Brain pericyte (primary cell): ENCODE data around the gene HAGHL.

ENCODE experiments used
- DNase-seq: peaks from one replicate; pipeline ENCODE4 v3.0.0-alpha.2; 2012; ENCODE audit warnings: low read depth, low spot score

The HAGHL gene

DNA sequence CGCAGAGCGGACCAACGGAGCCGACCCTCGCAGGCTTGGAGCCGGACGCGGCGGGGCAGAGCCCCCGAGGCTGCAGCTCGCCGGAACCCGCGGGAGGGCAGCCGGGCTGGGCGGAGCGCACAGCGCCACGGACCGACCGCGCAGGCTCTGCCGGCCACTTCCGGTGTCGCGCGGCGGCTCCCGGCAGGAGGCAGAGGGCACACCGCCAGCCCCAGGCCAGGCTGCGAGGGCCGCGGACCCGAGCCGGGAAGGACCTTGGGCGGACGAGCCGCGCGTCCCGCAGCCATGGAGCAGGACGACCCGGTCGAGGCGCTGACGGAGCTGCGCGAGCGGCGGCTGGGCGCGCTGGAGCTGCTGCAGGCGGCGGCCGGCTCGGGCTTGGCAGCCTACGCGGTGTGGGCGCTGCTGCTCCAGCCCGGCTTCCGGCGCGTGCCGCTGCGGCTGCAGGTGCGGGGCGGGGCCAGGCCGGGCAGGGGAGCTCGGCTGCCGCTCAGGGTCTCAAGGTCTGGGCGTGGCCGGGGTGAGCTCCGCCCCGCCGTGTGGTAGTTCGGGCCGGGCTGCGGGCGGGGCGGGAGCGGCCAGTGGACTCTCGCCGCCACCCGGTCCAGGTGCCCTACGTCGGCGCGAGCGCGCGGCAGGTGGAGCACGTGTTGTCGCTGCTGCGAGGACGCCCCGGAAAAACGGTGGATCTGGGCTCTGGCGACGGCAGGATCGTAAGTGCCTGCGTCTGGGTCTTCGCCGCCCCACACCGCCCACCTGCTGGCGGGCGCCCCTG is 5.7 kb upstream of the HAGHL start, which contains the start of gene ANTKMT:
Gene ANTKMT, plus strand, starts transcription at position 157 of the 775 bp plus-strand sequence. Its CDS starts 129 bp downstream, at position 286.
- no peak for DNase-seq

DNA sequence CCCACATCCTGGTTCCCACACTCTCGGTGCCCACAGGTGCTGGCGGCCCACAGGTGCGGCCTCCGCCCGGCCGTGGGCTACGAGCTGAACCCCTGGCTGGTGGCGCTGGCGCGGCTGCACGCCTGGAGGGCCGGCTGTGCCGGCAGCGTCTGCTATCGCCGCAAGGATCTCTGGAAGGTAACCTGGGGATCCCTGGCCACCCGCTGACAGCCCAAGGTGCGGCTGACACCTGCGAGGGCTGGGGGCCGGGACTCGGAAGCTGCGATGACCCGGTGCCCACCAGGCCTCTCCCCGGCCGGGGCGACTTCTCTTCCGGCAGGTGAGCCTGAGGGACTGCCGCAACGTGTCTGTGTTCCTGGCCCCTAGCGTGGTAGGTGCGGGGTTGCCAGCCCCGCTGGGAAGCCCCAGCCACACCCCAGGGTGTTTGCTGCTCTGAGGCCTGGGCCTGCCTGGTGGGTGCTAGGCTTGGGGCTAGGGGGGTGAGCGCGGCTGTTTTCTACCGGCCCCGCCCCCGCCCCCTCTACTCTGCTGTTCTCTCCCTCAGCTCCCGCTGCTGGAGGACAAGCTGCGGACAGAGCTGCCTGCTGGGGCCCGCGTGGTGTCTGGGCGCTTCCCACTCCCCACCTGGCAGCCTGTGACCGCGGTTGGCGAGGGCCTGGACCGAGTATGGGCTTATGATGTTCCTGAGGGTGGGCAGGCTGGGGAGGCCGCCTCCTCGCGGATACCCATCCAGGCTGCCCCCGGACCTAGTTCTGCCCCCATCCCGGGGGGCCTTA is 5.0 kb upstream of the HAGHL start:
- DNase-seq: no peak

DNA sequence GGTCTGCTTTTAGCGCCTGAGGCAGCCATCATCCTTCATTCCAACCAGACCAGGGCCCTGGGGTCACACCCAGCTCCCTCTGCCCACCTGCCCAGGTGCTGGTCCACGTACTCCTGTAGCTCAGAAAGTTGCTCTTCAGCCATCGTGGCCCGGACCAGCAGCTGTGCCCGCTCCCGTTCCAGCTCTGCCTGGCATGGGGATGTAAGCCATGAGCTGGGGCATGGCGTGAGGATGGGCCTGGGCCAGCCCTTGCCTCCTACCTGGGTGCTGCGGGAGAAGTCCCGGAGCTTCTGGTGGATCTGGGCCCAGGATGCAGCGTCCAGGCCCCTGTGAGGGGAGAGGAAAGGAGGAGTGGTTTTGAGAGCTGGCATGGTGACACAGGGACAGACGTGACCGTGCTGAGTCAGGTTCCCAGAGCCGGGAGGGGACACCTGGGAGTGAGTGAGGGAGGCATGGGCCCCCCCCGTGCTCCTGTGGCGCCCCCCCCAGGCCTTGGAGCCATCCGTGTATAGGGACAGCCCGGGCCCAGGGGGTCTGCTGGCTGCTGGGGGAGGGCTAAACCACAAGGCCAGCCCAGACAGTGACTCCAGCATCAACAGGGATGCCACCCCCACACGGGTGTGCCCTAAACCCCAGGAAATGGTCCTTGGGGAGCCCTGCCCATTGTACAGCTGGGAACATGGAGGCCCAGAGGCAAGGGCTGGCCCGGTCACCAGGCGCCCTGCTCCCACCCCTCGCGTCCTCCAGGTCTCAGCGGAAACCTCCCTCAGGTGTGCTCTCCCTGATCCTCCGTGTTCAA is 3.9 kb upstream of the HAGHL start:
- no peak for DNase-seq

DNA sequence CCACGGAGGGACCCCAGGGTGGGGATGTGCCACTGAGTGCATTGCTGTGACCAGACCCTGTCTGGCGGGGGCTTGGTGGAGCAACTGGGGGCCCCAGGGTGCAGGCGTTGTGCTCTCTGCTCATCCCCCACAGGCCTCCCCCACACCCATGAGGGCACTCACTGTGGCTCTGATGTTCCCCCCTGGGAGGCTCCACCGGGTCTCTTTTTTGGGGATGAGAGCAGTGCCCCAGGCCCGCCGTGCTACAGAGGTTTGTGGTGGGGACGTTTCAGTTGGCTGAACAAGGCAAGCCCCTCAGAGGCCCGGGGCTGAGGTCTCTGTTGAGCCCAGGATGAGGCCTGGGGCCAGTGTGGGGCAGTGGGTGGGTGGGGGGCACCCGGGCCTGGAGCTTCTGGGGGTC is 3.2 kb upstream of the HAGHL start:
- no peak for DNase-seq

DNA sequence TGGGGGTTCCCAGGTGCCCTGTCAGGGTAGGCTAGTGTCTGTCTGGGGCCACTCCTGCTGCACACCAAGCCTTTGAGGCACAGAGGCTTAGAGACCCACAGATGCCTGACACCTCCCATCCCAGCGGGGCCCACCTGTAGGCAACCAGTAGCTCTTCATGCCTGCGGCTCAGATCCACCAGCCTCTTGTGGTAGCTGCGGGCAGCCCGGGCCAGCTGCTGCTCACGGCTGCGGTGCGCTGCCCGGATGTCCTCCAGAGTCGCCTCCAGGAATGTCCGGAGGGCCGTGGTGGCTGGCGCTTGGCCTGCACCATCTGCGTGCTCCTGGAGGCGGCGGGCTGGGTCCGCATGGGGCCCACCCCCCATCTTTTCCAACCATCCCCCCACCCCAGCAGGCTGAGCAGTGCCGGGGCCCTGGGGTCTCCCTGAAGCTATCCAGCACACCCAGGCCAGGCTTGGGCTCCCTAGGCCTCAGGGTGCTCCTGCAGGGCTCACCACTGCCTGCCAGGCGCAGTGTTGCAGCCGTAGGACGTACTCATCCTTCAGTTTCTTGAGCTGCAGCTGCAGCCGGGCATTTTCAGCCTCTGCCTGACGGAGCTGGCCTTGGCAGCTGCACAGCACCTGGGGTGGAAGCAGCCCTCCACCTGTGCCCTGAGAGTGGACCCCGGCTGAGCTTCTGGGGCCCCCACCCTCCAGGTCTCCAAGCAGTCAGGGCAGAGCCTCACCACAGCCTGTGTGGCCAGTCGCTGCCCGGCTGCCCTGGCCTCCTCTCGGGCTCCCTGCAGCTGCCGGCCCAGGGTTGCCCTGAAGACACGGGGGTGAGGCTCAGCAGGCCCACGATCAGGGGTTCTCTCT is 2.5 kb upstream of the HAGHL start:
- DNase-seq: no peak

DNA sequence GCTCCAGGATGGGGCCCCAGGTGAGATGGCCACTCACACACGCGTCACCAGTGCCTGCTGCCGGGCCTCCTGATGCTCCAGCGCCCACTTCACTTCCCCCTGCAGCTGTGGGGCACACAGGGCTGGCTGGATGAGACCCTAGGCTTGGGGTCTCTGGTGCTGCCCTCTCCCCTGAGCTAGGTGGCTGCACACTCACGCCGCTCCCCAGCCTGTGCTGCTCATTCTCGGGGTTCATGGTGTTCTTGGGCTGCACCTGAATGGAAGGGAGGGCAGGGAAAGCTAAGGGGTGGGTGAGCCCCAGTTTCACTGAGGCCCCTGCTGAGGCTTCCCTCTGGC is 1.9 kb upstream of the HAGHL start:
- DNase-seq: no peak

DNA sequence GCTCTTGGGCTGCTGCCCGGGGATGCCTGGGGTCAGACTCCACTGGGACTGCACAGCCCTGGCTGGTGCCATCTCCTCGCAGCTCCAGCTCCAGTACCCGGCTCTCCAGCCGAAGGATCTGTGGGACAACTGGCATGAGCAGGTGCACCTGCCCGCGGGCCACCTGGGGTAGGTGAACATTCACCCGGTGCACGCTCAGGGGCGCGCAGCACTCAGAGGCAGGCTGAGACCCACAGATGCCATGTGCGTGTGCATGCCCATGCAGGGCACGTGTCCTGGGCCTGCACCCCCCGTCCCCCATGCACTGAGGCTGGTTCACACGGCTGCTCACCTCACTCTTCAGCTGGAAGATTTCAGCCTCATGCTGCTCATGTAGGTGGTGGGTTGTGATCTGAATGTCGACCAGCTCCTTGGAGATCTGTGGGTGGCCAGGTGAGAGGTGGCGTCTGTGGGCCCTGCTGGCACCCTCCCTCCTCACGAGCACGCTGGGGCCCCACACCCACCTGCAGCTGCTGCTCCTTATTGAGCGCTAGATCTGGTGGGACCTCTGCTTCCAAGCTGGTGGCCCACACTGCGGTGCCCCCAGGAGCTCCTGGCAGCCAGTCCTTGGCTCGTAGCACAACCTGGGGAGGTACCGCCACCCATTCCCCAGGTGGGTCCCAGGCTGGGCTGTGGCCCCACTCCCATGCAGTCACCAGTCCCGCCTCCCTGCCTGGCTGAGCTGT is 1.3 kb upstream of the HAGHL start:
- no peak for DNase-seq

DNA sequence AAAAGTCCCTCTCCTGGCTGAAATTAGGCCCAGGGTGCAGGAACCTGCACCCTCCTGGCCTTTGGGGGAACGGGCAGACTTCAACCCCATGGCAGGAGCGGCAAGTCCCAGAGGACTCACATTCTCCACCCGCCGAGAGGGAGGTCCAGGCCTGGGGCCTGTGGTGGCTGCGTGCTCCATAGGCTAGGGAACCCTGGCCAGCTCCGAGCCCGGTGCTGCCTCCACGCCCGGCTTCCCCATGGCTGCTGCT is 793 bp upstream of the HAGHL start:
- no peak for DNase-seq

DNA sequence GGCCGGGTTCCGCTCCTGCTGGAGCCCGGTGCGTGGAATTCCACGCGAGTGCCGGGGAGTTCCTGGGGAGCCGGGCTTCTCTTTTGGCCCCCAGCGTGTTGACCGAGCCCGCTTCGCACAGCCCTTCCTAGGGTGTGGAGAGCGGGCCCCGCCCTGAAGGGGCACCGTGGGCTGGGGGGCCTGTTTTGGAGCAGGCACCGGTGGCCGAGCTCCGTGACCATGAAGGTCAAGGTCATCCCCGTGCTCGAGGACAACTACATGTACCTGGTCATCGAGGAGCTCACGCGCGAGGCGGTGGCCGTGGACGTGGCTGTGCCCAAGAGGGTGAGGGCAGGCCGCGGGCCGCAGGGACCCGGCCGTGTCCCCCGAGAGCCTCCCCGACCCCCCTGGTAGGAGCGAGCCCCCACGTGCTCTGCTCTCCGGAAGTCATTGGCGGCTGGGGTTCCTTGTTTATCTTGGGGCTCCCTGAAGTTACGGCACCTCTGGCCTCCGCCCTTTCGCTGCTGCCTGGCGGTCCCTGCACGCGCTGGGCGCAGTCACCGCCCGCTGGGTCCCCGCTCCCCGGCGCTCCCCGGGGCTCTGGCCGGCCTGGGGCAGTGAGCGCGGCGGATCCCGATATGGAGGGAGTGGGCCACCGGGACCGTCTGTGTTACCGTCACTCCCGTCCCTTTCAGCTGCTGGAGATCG is 528 bp downstream of the HAGHL start:
- no peak for DNase-seq

DNA sequence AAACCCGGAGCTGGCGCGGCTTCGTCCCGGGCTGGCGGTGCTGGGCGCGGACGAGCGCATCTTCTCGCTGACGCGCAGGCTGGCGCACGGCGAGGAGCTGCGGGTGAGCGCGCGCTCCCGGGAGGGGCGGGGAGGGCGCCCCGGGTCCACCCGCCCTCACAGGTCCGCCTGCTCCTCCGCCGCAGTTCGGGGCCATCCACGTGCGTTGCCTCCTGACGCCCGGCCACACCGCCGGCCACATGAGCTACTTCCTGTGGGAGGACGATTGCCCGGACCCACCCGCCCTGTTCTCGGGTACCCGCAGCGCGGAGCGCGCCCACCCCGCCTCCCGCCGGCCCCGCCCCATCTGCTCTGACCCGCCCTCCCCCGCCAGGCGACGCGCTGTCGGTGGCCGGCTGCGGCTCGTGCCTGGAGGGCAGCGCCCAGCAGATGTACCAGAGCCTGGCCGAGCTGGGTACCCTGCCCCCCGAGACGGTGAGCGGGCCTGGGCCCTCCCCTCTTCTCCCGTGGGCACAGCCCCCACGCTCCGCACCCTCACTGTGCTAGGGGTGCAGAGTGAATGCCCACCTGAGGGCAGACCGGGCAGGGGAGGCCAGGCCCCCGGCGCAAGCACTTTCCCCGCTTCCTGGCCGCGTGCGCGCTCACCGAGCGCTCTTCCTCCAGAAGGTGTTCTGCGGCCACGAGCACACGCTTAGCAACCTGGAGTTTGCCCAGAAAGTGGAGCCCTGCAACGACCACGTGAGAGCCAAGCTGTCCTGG is 1.4 kb downstream of the HAGHL start:
- DNase-seq: no peak

DNA sequence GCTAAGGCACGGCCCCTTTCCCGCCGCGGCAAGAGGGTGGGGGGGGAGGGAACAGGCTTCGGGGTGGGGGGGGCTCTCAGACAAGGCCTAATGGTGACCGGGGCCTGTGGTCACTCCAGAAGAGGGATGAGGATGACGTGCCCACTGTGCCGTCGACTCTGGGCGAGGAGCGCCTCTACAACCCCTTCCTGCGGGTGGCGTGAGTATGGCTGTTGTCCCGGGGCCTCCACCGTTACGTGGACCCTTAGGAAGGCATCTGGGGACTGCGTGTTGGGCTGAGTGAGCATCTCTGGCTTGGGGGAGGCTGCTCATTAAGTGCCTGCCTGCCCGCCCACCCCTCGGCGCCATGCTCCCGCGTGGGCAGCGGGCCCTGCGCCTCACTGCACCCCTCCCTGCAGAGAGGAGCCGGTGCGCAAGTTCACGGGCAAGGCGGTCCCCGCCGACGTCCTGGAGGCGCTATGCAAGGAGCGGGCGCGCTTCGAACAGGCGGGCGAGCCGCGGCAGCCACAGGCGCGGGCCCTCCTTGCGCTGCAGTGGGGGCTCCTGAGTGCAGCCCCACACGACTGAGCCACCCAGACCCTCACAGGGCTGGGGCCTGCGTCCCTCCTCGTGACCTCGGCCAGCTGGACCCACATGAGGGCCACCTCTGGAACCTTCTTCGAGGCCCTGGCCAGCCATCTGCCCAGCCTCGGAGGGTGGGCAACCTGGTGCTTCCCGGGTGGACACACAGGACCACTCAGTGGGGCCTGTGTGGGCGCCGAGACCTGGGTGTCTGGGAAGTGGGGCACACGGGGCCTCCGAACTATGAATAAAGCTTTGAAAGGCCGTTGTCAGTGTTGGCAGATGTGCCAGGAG is 2.2 kb downstream of the HAGHL start:
- DNase-seq: no peak

DNA sequence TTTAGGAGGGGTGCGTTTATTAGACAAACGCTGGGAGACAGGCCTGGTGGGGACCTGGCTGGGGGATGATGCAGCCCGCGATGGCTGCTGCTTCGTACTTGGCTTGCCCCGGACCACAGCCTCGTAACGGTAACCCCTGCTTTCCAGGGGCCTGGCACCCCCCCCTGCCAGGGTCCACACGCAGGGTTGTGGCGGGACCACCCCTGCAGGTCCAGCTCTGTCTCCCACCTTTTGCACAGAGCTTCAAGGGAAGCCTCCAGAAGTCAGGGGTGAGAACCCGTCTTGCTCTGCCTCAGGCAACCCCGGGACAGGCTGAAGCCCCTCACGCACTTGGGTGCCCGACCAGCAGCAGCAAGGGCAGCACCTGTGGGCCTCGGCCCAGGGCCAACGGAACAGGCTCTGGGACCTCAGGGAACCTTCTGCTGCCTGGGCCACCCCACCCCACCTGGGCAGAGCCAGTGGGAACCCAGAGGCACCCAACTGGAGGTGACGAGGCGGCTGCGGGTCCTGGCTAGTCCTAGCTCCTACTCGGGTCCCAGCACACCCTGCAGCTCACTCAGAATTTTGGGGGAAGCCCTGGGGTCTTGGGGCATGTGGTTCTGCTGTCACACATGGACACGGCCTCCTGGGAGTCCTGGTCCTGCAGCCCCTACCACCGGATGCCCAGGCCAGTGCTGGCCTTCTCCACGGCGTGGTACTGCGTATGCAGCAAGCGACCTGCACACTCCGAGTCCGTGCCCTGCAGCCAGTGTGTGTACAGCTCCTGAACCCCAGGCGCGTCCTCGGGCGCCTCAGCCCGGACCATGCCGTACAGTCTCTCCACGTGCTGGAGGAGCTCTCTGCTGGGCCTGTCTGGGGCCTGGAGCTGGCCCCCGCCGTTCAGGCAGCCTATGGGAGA is 3.1 kb downstream of the HAGHL start:
- DNase-seq: no peak

DNA sequence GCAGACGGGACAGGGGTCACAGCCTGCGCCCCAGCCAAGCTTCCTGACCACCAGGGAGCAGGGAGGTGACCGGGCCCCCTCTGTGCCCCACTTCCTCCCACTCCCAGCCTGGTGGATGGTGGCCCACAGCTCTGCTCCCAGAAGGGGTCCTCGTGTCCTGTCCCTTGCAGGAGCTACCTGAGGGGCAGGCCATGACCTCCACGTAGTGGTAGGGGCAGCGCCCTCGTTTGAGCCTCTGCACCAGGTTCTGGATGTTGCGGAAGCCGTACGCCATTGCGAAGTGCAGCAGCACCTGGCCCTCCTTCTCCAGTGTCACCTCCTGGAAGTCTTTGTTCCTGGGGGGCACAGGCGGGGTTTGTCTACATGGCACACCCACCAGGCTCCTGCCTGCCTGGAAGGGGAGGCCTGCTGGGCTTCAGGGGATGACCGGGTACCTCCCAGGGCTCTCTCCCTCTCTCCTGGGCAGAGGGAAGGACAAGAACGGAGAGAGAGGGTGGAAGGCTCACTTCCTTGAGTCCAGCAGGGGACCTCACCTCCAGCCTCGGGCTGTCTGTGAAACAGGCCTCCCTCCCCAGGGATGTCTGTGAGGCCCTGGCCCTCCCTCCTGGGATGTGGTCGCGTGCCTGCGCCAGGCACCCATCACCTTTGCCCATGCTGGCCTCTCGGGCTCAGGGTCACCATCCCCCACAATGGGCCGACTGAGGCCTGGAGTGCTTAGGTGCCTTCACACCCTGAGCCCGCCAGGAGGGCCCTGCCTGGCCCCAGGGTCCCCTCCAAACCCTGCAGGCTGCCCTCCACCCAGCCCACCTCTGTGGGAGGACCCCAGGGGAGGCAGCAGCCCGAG is 4.0 kb downstream of the HAGHL start:
- DNase-seq: no peak

DNA sequence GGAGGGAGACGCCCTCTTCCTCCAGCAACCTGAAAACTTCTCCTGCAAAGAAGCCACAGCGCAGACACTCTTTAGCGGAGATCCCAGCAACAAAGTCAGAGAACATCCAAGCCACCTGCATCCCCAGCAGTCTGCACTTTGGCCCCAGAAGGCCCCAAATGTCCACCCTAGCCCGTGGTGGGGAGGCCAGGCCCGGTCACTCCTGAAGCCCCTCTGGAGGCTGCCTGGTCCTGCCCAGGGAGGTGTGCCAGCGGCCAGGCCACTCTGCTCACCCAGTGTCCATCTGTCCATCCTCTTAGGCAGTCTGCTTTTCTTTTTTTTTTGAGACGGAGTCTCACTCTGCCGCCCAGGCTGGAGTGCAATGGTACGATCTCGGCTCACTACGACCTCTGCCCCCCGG is 5.4 kb downstream of the HAGHL start:
- DNase-seq: no peak

DNA sequence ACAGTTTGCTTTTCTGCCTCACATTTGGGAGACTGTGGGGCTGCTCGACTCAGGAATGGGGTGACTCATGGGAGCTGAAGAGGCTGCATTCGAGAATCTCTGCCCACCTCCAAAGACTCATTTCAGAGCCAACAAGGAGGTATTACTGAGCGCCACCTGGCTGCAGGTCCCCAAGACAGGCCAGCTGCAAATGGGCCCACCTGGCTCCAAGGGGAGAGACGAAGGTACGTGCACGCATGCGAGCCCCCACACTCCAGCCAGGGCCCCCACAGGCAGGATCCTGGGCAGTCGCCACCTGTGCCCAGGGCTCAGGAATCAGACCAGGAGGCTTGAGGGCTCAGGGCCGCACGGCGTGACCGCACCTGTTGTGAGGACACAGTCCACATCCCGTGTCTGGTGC is 6.0 kb downstream of the HAGHL start:
- DNase-seq: no peak

DNA sequence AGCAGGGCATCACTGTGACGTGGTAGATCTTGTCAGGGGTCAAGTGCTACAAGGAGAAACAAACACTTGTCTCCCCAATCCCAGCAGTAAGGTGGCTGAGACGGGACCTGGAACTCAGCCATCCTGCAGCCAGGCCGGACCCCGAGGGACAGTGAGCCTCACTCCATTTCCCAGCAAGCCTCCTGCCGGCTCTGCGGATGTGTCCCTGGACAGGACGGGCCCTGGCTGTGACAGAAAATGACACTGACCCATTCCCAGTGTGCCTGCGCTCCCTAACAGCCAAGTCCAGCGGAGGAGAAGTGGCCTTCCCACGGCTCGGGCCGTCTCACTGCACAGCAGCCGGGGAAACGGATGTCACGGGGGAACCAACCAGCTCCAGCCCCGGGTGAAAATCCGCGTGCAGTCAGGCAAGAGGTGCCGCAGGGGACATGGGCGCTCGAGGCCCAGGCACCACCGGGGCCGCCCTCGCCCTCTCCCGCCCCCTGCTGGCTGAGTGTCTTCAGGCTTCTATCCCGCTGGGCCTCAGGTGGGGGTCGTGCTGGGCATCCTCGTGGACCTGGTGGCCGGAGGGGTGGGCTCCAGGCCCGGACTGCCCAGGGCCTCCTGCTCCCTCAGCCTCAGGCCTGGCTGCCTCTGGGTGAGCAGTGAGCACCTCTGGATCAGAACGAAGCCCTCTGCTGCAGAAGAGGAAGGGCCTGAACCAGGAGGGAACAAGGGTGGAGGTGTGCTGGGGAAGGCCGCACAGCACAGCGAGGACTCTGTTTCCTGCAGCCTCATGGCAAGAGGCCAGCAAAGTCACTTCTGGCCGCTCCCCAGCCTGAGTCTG is 6.7 kb downstream of the HAGHL start:
- no peak for DNase-seq
